Jurkat, Clone E6-1 (cell line): ENCODE measurements around the gene S100P. TPM values are rescaled to one million over a fixed set of nuclear protein-coding genes. Genes with fewer than 3 reads are reported as not detected.
"Not testable (repeated sequence)": the region's sequence is repeated elsewhere in the genome, so short reads cannot be mapped to it uniquely, and the experiment has no call there.

ENCODE experiments used
- DNase-seq: peaks from one replicate; pipeline ENCODE4 v3.0.0-alpha.2; 2011; ENCODE audit warnings: low read depth, low spot score
- H3K4me3 ChIP-seq: 2 replicates; pipeline ENCODE4 v1.5.1; 2011; ENCODE audit warnings: mild to moderate bottlenecking, low read length, control low read depth, moderate library complexity
- polyA plus RNA-seq: library from polyadenylated mRNA; unstranded; fragments of >200 nt; gene quantifications from one replicate; pipeline ENCODE4 v1.2.1, GENCODE V29; 2012; ENCODE audit warnings: missing spikeins; ENCODE audit not compliant: insufficient read length, insufficient read depth

S100P gene
- polyA plus RNA-seq = not detected

DNA sequence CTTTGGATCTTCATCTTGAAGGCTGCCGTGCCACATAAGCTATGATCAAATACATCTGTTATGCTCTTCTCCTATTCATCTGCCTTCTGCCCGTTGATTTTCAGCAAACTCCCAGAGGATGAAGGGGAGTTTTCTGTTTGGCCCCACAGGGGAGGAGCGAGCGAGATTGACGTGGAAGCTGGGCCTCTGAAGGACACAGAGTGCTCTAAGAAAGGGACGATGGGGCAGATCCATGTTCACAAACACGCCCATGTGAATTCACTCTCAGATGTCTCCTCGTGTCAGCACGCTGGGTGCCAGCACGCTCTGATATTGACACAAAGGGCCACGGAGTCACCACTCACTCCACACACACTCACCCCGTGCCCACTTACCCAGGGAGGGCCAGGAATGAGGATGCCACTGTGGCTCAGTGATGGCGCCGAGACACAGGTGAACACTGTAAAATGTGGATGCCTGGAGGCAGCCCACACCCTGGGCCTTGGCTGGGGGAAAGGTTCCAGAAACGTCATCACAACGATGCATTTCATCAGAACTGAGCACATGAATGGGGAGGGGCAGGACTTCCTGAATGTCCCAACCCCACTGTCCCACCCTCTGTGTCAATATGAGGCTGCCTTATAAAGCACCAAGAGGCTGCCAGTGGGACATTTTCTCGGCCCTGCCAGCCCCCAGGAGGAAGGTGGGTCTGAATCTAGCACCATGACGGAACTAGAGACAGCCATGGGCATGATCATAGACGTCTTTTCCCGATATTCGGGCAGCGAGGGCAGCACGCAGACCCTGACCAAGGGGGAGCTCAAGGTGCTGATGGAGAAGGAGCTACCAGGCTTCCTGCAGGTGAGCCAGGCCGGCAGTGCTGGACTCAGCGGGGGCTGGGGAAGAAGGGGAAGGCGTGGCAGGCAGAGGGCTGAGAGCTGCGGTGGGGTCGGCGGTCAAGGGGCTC lies at the start of gene S100P:
Gene S100P, plus strand, starts transcription at position 648 of the 946 bp plus-strand sequence. Its CDS starts 55 bp downstream, at position 703.
- no peak for DNase-seq
- no peak within 1 kb of the TSS for H3K4me3 ChIP-seq

DNA sequence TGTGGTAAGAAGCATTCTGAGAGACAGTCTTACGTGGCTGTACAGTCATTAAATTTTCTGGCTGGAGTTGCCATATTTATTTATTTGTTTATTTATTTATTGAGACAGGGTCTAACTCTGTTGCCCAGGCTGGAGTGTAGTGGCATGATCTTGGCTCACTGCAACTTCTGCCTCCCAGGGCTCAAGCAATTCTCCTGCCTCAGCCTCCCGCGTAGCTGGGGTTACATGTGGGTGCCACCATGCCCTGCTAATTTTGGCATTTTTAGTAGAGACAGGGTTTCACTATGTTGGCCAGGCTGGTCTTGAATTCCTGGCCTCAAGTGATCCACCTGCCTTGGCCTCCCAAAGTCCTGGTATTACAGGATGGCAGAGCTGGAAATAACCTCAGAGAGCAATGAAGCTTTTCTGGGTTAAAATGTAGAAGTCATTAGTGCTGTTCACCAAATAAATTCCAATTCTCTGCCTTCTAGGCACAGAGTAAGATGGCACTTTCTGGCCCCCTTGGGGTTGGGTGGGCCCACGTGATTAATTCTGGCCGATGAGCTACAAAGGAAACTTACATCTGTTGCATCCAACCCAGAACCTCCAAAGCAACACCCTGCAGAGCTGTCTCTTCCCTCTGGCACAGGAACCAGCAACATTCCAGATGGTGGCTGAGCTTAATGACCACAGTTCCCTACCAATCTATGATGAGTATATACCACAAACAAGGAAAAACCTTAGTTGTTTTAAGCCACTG lies 48.7 kb upstream of the S100P start:
- DNase-seq = no peak
- H3K4me3 ChIP-seq = no peak overlapping the region

DNA sequence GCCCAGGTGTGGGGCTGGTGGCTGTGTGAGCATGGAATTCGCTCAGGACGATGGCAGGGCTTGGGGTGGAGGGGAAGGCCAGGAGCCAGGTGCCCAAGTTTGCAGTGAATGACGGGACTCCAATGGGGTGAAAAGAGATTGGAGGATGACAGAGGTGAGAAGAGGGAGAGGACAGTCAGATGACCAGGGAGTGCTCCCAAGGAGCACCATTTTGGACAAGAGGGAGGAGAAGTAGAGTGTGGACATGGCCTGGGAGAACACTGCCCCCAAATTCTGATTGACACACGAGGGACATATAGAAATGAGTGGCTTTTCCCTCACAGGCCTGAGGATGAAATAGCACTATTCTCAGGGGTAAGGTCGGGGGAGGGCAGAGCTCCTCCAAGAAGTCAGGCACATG lies 46.5 kb upstream of the S100P start:
- no peak for DNase-seq
- no peak overlapping the region for H3K4me3 ChIP-seq

DNA sequence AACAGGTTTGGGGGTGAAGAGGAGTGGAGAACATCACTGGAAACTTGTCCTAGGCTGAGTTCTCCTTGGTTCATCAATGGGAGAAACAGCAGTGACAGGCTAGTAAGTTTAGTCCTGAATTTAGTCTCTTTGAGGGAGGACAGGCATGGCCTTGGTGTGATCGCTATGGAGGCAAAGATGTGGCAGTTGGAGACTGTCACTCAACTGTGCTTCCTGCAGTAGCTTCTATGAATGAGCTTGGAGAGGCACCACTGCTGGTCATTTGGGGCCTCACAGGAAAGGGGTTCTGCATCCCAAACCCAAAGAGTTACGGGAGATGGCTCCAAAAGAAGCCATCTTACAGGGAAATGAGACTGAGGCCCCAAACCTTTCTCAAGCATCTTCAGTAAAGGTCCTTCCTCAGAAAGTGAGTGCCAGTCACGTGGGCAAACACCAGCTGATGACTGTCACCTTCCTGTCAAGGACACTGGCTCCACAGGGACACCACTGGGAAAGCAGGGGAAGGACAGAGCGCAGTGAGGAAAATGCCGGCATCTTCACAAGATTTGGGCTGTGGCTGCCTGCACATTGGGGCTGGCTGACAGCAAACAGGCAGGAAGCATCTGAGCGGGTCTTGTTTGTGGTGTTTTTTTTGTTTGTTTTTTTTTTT lies 46.0 kb upstream of the S100P start:
- H3K4me3 ChIP-seq = no peak overlapping the region
- no peak for DNase-seq

GRCh38 chr4:6649216-6649615 lies 44.5 kb upstream of the S100P start:
- DNase-seq = no peak
- H3K4me3 ChIP-seq = no peak overlapping the region

DNA sequence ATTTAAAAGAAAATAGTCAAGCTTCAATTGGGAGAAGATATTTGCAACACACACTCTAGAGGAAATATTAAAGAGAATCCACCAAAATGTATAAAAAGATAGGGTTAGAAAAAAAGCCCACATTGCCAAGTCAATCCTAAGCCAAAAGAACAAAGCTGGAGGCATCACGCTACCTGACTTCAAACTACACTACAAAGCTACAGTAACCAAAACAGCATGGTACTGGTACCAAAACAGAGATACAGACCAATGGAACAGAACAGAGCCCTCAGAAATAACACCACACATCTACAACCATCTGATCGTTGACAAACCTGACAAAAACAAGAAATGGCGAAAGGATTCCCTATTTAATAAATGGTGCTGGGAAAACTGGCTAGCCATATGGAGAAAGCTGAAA lies 39.5 kb upstream of the S100P start:
- not testable (repeated sequence) for DNase-seq, H3K4me3 ChIP-seq

GRCh38 chr4:6655291-6655690 lies 38.4 kb upstream of the S100P start:
- H3K4me3 ChIP-seq, DNase-seq: not testable (repeated sequence)

DNA sequence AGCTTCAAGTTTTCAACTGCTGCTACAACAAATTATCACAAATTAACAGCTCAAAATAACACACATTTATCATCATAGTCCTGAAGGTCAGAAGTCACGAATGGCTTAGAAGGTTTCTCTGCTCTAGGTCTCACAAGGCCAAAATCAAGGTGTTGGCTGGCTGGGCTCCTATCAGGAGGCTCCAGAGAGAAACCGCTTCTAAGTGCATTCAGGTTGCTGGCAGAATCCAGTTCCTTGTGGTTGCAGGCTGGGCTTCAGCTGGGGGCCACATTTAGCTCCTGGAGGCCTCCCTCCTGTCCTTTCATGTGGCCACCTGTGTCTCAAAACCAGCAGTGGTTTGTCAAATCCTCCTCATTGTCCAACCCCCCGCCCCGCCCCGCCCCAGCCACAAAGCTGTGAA lies 37.8 kb upstream of the S100P start:
- no peak overlapping the region for H3K4me3 ChIP-seq
- peak; percentile 57 for DNase-seq

DNA sequence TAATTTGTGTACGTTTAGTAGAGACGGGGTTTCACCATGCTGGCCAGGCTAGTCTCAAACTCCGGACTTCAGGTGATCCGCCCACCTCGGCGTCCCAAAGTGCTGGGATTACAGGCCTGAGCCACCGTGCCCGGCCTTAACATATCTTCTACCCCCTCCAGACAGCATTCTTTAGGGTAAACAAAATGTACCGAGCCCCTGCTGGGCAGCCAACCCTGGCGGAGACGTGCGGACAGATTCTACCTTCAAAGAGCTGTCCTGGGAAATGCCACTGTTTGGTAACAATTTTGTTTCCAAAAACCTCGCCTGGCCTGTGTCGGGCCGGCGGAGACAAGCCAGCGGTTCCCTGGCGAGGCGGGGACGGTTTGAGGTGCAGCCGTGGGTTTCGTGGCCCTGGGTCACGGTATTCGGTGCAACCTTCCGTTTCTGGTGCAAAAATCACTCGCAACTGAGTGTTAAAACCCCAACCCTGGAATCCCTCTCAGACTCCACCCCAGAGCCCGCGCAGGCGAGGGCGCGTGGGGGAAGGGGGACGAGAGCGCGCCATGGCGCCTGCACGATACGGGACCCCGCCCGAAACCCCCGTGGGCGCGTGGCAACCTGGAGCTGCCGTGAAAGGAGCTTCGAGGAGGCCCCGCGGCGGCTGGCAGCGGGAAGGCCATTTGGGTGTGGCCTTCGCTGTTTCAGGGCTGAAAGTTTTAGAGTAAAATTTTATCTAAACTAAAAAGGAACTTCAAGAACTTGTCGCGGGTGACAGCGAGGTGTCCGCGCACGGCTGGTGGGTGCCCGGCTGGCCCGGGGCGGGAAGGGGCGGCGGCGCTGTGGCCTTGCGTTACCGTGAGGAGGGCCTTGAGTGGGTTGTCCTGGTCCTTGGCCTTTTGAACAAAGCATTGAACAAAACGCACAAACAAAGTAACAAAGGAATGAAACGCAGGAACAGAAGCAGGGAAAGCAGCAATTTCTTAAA lies 36.2 kb upstream of the S100P start:
- no peak for DNase-seq
- H3K4me3 ChIP-seq = no peak overlapping the region

DNA sequence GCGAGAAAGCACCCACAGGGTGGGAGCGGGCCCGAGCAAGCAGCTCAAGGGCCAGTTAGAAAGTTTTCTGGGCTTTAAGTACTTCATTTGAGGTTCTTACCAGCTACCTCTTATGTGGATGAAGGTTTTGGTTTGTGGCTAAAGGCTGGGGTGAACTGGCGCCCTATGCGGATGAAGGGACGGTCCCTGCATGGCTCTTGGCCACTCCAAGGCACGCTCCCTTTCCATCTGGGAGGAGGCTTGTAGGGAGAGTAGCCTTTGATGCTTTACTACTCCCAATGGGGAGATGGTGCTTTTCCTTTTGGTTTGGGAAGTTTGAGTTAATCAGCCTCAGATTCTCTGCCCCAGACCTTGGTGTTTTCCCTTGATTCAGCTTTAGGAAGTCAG lies 35.5 kb upstream of the S100P start:
- H3K4me3 ChIP-seq = no peak overlapping the region
- DNase-seq = no peak

GRCh38 chr4:6658597-6659075 lies 35.0 kb upstream of the S100P start:
- no peak overlapping the region for H3K4me3 ChIP-seq
- DNase-seq = no peak

DNA sequence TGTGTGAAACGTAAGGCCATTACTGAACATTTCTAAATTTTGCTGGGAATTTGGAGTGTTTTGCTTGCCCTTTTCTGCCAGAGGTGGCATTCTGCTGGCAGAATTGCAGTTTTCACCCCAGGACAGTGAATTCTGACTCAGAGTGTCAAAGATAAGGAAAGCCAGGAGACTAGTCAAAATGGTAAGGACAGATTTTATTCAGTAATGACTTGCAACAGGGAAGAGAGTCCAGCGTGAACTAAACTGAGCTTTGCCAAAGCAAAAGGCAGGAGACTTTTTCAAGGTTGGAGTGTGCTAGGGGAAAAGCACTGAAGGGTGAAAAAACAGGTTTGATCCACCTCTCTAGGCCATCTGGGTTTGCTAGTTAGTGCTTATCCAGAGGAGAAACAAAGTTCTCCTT lies 33.8 kb upstream of the S100P start:
- H3K4me3 ChIP-seq = no peak overlapping the region
- no peak for DNase-seq

- H3K4me3 ChIP-seq = no peak overlapping the region
- DNase-seq = no peak
Observed at GRCh38 chr4:6660430-6660829, 33.2 kb upstream of the S100P start.

DNA sequence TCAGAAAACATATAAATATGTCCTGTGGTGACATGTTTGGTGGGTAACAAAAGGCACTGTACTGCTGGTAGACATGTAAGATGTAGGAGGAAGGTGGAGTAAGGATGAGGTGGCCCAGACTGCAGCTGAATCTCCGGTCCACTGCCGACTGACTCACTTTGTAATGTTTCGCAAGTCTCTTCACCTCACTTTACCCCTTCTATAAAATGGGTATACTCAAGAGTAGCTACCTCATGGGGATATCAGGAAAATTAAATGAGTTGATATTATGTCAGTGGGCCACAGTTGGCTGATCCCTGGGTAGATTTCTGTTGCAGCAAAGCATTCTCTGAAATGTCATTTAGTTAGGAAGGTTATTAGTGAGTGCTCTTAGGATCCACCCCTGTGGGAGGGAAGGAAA lies 31.1 kb upstream of the S100P start:
- no peak for DNase-seq
- H3K4me3 ChIP-seq = no peak overlapping the region

DNA sequence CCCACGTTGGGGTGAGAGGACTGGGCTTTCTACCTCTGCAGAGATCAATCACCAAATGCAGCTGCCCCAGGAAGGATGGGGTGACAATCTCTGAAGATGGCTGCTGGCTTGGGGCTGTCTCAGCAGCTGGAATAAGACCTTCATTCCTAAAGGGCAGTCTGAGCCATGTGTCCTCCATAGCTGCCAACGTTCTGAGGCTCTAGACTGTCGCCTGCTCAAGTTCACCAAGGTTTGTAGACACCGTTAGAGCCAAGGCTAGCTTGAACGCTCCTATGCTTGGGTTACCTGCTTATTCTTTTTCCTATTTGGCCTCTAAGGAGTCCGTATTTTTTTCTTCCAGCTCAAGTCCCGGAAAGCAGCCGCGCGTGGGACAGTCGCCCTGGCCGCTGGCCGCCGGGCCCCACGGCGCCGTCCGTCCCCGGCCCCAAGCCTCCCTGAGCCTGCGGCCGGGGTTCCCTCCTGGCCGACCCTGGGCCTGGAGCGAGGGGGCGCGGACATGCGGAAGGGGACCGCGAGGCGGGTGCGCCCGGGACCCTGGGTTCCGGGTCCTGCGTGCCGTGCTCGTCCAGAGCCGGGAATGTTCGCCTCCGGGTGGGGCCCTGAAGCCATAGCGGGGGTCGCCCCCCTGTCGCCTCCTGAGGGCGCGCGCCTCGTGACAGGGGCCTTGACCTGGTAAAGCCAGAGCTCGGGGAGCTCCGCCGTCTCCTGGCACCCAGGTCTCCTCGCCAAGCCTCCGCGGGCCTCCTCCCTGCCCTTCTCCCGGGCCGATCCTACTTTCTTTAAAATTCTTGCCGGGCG lies 29.9 kb upstream of the S100P start:
- no peak for DNase-seq
- H3K4me3 ChIP-seq = no peak overlapping the region

DNA sequence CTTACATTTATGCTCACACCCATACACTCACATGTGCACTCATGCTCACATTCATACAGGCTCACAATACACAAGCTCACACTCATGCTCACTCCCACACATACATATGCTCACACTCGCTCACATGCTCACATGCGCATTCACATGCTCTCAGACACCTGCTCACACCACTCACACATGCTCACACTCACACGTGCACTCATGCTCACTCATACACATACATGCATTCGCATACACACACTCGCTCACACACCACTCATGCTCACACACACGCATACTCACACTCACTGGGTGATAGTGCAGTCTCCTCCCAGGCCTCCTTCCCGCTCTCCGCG lies 28.4 kb upstream of the S100P start:
- DNase-seq = no peak

GRCh38 chr4:6668391-6668790 lies 25.3 kb upstream of the S100P start:
- no peak for DNase-seq
- H3K4me3 ChIP-seq = no peak overlapping the region

More for the DNA sequence above, 28.4 kb upstream of the S100P start:
- H3K4me3 ChIP-seq = no peak overlapping the region

GRCh38 chr4:6671648-6672047 lies 22.0 kb upstream of the S100P start:
- DNase-seq = no peak
- no peak overlapping the region for H3K4me3 ChIP-seq
